ENCODE data around the gene CEACAM16.

CEACAM16 gene

DNA sequence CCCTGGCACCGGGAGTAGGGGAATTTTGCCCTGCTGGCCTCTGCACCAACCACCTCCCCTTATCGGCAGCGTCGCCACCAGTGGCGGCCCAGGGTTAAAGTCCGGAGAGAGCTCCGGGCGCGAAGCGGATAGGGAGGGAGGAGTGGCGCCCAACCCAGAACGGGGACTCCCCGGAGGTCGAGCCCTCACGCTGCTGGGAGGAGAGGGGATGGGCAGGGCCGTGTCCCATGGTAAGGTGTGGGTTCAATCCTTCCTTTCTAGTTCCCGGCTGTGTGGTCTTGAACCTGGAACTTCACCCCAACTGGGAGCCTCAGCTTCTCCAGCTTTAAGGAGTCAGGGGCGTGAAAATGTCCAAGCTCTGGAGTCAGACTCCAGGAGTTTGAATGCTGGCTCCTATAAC, 26.3 kb downstream of the CEACAM16 start:
- no peak for DNase-seq (ENCODE audit: low read depth)

DNA sequence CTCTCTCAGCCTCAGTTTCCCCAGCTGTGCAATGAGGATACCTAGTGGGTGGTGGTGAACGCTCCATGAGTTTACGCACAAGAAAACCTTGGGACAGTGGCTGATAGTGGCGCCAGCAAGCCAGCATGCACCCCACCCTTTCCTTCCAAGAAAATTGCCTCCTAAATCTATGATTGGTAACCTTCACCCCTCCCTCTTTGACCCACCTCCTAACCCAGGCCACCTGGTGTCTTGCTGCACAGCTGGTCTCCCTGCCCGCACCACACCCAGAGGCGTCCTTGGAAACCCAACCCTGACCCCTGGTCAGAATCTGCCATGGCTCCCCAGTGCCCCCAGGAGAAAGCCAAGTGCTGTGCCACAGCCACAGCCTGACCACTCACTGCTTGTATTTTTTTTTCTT, 26.7 kb downstream of the CEACAM16 start:
- DNase-seq (ENCODE audit: low read depth) = no peak

DNA sequence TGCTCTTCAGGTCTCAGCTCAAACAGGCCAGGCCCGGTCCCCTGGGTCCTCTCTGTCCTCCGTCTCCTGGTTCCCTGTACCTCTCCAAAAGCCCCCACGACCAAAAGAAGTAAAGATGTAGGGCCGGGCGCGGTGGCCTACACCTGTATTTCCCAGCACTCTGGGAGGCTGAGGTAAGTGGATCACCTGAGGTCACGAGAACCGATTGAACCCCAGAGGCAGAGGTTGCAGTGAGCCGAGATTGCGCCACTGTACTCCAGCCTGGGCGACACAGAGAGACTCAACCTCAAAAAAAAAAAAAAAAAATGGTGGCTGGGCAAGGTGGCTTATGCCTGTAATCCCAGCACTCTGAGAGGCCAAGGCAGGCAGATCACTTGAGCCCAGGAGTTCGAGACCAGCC, 27.5 kb downstream of the CEACAM16 start:
- DNase-seq (ENCODE audit: low read depth) = no peak

DNA sequence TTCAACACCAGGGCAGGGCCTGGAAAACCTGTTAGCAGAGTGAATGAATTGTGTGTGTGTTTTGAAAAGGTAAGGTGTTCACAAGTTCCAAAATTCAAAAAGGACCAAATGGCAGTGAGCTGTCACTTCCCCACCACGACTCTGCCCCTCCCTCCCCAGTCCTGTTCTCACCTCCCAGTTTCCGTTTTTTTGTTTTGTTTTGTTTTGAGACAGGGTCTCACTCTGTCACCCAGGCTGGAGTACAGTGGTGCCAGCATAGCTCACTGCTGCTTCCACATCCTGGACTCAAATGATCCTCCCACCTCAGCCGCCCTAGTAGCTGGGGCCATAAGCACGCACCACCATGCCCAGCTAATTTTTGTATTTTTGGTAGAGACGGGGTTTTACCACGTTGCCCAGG, 29.2 kb downstream of the CEACAM16 start:
- DNase-seq (ENCODE audit: low read depth) = no peak

DNA sequence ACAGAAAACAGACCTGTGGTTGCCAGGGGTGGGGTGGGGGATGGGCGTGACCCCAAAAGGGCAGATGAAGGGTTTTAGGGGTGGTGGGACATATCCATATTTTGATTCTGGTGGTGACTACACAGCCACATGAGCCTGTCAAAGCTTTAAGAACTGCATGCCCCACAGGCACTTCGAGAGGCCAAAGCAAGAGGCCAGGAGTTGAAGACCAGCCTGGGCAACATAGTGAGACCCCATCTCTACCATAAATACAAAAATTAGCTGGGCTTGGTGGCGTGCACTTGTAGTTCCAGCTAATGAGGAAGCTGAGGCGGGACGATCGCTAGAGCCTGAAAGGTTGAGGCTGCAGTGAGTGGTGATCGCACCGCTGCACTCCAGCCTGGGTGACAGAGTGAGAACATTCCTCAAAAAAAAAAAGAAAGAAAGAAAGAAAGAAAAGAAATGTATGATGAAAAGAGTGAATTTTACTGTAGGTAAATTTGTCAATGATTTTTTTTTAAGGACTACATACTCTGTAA, 30.6 kb downstream of the CEACAM16 start:
- no peak for DNase-seq (ENCODE audit: low read depth)

DNA sequence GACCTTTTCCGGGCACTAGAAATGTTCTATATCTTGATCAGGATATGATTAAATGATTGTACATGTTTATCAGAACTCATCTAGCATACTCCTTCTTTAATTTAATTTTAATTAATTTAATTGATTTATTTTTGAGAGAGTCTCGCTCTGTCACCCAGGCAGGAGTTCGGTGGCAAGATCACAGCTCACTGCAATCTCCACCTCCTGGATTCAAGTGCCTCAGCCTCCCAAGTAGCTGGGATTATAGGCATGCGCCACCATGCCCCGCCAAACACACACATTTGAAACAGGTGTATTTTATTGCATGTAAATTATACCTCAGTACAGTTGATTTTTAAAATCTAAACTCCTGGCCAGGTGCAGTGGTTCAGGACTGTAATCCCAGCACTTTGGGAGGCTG, 32.1 kb downstream of the CEACAM16 start:
- no peak for DNase-seq (ENCODE audit: low read depth)

DNA sequence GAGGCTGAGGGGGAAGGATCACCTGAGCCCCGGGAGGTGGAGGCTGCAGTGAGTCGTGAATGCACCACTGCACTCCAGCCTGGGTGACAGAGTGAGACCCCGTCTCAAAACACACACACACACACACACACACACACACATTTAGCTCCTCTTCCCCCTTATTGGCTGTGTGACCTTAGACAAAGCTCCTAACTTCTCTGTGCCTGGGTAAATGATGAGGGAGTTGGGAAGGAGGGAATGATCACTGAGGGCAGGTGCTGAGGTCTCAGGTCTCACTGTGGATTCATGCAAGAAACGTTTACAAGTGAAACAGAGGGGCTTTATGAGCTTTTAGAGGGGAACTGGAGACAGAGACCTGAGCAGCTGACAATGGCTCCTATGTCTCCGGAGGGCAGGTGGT, 32.7 kb downstream of the CEACAM16 start:
- no peak for DNase-seq (ENCODE audit: low read depth)

DNA sequence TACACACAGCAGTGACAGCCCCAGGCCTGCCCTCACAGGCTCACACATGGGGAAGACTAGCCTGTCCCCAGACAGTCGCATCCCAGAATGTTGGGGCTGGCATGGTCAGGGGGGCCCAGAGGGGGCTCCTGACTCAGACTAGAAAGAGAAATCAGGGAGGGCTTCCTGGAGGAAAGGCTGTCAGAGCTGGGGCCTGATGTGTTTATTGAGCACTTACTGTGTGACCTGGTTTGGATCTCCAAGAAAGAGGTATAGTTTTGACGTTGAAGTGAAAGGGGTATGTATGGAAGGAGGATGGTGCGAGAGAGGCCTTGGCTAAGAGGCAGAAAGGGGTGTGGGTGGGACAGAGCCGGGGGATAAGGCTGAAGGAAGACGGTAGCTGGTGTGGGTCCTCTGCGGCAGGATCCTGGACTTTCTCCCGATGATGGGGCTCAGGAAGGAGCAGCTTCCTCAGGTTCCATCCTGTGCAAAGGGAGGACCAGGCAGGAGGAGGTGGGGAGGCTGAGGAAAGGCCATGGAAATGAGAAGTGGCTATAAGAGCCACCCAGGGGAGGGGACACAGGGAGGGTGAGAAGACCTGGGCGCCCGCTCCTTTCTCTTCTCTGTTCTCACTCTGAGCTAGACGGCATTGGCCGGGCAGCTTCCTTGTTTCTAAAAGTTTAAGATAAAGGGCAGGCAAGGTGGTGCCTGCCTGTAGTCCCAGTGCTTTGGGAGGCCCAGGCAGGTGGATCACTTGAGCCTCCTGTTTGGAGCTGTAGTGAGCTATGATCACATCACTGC, 33.5 kb downstream of the CEACAM16 start:
- no peak for DNase-seq (ENCODE audit: low read depth)

DNA sequence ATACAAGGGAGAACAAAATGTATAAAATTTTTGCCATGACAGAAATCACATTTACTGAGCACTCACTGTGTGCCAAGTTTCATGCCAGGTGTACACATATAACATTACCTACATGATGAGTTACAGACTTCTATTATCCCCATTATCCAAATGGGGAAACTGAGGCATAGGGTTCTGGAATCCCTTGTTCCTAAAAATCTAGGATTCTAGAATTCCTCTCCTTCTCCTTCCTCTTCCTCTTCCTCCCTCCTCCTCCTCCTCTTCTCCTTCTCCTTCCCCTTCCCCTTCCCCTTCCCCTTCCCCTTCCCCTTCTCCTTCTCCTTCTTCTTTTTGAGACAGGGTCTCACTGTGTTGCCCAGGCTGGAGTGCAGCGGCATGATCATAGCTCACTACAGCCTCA, 35.4 kb downstream of the CEACAM16 start:
- DNase-seq (ENCODE audit: low read depth) = no peak

DNA sequence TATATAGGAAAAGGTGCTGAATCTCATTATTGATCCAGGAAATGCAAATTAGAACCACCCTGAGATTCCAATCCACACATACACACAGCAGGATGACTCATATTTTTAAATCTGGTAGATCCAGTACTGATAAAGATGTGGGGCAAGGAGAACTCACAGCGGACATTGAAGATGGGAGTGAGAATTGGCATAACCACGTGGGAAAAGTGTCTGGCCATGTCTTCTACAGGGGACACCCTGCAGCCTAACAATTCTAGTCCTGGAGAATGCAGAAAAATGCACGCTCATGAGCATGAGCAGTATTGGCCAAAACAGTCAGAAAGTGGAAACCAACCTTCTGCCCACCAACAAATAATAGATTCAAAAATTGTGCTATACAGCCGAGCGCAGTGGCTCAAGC, 36.1 kb downstream of the CEACAM16 start:
- DNase-seq (ENCODE audit: low read depth) = no peak

DNA sequence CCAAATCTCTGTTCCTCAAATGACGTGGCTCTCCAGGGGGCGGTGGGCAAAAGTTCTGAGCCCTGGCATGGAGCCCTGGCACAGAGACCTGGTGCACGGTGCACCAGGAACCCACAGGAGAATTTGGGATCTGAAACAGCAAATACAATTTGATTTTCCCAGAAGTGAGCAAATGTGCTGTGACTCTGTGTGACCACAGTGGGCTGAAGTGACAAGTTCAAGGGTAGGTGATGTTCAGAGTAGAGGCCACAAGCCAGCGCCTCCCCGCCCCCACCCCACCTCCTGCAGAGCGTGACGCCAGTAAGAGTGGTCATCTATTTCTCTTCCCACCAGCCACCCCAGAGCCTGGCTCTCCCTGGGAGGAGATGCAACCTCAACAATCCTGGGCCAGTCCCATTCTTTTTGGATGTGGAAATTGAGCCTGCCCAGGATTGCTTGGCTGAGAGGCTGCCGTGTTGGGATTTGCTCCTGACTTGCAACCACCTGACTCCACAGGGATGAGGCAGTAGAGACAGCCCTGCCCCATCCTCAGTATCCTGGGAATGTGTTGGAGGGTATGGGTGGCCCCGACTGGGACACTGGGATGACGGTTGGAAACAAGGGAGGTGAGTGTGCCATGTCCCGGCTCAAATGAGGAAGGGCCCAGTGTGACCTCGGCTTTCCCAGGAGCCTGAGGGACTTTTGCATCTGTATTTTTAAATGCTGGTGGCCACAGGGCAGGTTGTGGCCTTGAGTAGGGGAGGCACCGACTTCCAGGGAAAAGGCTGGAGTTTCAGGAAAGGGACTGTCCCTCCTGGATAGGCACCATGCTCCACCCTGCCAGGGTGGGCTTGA, 38.5 kb downstream of the CEACAM16 start:
- no peak for DNase-seq (ENCODE audit: low read depth)

DNA sequence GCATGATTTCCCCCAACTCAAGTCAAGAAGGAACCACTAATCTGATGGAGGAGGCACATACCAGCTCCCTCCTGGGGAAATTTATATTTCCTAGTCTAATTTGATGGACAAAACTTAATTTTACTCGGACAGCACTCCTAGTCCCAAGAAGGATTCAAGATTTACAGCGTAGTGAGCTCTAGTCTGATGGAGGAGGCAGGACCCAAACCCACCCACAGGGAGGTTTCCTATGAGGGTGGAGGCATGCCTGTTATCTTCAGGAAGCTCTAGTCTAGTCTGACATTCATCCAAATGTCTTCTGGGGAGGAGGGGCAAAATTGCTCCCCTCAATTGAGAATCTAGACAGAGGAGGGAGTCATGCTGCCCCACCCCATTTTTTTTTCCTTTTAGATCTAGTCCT, 39.2 kb downstream of the CEACAM16 start:
- DNase-seq (ENCODE audit: low read depth) = no peak

DNA sequence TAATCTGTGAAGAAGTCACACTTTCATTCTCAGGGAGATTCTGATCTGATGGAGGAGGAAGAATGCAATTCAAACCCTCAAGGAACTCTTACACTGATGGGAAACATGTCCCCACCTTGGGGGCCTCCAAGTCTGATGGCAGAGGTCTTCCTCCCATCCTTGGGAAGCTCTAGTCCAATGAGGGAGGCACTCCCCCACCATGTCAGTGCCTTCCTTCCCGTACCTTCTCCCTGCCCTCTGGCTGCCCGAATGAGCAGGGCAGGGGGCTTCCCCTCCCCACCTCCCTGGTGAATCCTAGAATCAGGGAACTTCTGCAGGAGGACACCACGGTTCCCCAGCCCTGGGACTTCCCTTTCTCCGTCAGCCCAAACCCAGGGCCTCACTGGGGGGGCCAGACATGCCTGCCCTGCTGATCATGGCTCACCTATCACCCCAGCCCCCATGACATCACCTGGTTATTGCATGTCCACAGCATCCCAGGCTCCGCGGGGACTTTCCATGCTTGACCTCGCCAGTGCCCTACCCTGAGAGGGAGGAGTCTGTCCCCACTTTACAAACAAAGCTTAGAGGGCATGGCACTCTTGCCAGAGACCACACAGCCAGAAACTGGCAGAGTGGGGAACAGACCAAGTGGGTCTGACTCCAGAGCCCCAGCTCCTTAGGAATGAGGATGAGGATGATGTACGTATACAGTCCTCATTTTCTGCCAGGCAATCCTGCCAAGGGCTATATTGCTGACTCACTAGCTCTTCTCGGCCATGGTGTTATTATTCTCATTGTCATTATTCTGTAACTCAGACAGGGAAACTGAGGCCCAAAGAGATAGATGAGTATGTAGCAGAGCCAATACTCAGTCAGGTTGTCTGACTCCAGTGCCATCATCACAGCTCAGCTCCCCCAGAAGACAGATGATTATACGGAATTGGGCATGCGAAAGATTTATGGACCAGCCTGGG, 39.9 kb downstream of the CEACAM16 start:
- no peak for DNase-seq (ENCODE audit: low read depth)

DNA sequence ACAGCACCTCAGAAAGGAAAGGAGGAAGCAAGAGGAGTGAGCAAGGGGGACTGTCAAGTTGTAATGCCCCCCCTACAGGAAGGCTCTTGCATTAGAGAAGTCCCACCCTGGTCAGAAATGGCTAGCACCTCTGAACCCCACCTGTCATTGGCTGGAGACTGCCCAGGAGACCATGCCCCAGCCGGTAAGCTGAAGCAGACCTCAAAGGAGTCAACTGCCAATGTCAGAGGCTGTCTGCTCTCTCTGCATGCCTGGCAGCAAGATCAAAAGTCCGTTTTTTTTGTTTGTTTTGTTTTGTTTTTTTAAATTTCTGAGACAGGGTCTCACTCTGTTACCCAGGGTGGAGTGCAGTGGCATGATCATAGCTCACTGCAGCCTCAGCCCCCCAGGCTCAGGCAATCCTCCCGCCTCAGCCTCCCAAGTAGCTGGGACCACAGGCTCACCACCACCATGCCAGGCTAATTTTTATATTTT, 41.4 kb downstream of the CEACAM16 start:
- DNase-seq (ENCODE audit: low read depth) = no peak

DNA sequence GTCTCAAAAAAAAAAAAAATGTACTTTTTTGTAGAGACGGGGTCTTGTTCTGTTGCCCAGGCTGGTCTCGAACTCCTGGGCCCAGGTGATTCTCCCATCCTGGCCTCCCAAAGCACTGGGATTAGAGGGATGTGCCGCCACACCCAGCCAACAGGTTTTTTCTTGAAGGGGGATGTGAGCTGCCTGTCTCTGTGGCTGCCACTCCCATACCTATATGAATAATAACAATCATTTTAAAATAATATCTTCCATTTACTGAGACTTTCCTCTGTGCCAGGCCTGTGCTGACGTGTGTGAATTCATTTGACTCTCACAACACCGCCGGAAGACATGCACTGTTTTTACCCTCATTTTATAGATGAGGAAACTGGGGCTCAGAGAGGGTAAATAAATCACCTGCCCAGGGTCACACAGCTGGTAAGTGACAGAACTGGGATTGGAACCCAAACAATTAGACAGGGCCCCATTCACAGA, 42.3 kb downstream of the CEACAM16 start:
- no peak for DNase-seq (ENCODE audit: low read depth)

DNA sequence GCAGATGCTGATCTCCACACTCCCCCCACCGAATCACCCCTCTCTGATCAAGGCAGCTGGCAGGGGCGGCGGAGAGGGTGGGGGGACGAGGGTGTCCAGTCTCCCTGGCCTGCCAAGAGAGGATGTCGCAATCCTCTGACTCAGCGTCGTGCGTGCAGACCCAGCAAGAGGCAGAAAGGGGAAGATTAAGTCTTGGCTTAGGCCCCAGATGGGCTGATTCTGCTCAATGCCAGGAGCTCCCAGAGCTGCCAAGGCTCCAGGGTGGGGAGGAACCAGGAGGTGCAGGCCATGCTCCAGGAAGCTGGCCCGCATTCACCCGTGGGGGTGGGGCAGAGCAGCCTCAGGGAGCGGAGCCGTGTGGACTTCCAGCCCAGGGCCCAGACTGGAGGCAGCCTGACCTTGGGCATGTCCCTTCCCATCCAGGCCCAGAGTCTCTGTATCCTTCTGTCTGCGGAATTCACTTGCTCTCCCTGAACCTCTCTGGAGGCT, 42.9 kb downstream of the CEACAM16 start:
- peak; percentile 98 for DNase-seq (ENCODE audit: low read depth)

DNA sequence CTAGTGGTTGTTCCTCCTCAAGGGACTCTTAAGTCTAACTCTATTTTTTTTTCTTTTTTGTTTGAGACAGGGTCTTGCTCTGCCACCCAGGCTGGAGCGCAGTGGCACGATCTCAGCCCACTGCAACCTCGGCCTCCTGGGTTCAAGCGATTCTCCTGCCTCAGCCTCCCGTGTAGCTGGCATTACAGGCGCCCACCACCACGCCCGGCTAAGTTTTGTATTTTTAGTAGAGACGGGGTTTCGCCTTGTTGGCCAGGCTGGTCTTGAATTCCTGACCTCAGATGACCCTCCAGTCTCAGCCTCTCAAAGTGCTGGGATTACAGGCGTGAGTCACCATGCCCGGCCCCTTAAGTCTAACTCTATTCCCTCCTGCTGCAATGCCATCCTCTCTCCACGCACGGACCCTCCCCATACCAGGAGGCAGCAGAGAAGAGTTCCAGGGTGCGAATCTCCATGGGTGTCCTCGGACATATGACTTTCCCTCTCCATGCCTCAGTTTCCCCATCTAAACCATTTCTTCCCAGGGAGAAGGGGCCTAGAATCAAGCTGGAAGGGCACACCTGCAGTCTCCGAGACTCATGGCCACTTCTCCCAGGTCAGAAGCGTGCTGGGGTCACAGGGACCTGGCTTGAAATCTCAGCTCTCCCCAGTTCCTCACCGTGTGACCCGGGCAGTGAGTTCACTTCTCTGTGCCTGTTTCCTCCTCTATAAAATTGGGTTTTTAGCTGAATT, 43.5 kb downstream of the CEACAM16 start:
- no peak for DNase-seq (ENCODE audit: low read depth)

DNA sequence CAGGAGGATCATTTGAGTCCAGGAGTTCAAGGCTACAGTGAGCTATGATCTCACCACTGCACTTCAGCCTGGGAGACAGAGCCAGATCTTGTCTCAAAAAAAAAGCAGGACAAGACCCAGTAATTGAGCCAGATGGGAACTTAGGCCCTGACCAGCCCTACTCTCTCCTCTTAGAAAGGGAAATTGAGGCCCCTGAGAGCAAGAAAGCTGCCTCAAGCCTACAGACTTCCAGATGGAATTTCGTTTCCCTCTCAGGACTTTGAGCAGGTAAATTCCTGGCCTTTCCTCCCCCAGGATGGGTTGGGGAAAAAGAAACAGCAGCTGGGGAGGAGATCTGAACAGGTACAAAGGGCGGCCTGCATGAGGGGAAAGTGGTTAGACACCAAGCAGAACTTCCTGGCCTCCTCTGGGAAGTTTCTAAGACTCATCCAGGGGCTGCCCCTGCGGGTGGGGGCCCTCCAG, 46.0 kb downstream of the CEACAM16 start:
- no peak for DNase-seq (ENCODE audit: low read depth)

DNA sequence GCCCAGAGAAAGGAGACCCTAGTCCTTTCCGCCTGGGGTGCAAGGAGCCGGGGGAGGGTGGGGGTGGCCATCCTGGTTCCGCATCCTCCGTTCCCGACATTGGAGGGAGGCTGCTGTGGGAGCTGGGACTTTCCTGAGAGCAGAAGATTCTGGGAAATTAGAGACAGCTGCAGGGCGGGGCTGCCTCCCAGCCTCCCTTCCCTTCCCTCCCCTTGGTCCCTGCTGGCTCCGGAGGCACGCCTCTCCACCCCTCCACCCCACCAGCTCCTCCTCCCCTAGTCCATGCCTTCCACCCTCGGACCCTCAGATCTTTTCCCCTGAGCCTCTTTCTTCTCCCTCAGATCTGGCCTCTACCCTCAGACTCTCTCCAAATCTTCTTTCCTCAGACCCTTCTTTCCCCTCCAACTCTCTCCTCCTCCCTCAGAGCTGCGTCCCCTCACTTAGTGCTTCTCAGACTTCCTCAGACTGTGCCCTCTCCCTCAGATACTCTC, 46.4 kb downstream of the CEACAM16 start:
- no peak for DNase-seq (ENCODE audit: low read depth)

DNA sequence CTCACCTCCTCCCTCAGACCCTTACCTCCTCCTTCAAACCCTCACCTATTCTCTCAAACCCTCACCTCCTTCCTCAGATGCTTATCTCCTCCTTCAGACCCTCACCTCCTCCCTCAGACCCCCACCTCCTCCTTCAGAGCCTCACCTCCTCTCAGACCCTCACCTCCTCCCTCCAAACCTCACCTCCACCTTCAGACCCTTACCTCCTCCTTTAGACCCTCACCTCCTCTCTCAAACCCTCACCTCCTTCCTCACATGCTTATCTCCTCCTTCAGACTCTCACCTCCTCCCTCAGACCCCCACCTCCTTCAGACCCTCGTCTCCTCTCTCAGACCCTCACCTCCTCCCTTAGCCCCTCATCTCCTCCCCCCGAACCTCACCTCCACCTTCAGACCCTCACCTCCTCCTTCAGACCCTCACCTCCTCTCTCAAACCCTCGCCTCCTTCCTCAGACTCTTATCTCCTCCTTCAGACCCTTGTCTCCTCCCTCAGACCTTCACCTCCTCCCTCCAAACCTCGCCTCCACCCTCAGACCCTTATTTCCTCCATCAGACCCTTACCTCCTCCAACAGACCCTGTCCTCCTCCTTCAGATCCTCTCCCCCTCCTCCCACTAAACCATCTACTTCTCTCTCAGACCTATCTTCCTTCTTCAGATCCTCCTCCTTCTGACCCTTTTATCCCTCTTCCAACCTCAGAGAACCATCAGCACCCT, 47.1 kb downstream of the CEACAM16 start:
- no peak for DNase-seq (ENCODE audit: low read depth)
